KBM-7 (cell line): Measurements from ENCODE around the gene RHBG.
"Not testable (repeated sequence)": the region's sequence is repeated elsewhere in the genome, so short reads cannot be mapped to it uniquely, and the experiment has no call there.

Experiments used
- DNase-seq: peaks from one replicate; pipeline ENCODE4 v3.0.0-alpha.2; 2015
- in situ Hi-C: fragments of 300-500 bp; cut with MboI; formaldehyde crosslinking; loops from 2 replicates; pipeline ENCODE4 v1.14.3; 2020; ENCODE audit warnings: low sequenced_read_pairs, low pct_unique_long_range_greater_than_20kb, mixed read lengths

RHBG gene

DNA sequence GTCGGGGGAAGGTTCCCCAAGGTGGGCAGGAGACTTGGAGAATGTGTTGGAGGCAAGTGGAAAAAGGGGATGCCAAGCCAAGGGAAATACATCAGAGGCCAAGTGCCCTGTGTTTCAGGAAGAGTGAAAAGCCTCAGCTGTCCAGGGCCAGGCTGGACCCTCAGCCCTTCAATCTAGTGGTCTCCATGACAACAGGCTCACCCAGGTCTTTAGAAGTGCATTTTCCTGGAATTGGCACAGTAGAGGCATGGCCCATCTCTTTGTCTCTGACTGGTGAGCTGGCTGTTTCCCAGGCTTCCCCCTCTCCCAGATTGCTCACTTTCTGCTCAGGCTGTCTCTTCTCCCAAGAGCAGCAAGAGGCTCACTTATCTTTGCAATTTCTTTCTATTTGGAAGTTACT is 10.4 kb upstream of the RHBG start:
- no peak for DNase-seq

GRCh38 chr1:156359249-156359648 is 9.8 kb upstream of the RHBG start:
- in situ Hi-C loops = no loop called here
- no peak for DNase-seq

More for the DNA sequence above, 10.4 kb upstream of the RHBG start:
- in situ Hi-C loops = no loop called here

DNA sequence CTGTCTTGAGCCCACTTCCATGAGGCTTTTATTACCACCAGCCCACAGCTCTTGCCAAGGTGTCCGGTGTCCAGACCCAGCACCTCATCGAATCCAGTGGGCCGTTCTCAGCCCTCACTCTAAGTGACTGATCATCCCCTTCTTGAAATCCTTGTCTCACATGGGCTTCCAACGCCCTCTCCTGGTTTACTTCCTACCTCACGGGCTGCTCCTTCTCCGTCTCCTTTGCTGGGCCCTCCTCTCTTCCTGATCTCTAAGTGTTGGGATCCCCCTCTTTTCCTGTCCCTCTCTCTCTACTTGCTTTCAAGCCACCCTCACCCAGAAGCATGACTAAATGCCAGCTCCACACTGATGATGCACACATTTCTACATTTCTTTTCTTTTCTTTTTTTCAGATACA is 9.0 kb upstream of the RHBG start:
- in situ Hi-C loops = no loop called here
- no peak for DNase-seq

- DNase-seq = no peak
- in situ Hi-C loops = no loop called here
These were observed 8.5 kb upstream of the RHBG start for GRCh38 chr1:156360534-156360933.

DNA sequence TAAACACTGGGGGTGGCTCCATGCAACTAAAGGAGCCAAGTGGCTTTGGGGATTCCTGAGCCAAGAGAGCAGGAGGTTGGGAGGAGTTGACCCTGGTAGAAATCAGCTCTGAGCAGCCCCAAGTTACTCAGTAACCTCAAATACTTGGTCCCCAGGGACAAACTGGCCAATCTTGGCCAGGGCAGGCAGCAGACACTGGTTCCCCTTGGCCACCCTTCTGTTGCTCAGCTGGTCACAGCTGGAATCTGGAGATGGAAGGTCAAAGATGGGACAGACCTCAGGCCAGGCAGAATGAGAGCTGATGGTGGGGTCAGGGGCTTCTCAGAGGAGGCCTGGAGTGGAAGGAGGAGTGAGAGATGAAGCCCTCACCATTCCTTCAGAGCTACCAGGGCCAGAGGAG is 3.3 kb upstream of the RHBG start:
- no peak for DNase-seq
- in situ Hi-C loops = no loop called here

DNA sequence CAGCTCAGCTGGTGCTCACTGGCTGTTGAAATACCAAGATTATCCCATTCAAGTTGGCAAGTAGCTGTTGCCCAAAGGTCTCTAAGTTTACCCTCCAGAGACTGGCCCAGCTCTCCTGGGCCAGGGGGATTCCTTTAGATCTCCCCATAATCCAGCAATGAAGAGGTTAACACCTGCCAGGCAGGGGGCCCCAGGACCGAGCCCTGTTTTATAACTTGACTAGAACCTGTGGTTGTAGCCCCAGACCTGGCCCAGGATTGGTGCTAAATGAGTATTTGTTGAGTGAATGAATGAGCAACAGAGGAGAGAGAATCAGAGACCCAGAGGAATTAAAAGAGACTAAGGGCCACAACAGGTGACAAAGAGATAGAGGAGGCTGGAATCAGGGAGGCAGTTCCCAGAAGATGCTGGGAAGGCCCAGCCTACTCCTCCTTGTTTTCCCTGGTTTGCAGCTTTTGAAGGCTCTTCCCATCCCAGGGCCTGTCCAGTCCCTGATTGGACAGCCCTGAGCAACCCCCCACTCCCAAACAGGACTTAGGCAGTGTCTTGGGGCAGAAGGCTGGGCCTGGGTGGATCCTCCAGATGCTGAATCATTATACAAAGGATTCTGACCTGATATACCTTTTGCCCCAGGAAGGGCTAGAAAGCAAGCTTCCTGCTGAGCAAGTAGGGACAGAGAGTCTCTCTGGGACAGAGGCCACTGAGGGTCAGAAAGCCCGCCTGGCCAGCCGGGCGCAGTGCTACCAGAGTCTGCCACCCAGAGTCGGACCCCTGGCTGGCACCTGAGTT is 2.4 kb upstream of the RHBG start:
- no peak for DNase-seq
- in situ Hi-C loops = no loop called here

- DNase-seq = no peak
- in situ Hi-C loops = no loop called here
These were observed 1.4 kb upstream of the RHBG start for GRCh38 chr1:156367383-156368156.

DNA sequence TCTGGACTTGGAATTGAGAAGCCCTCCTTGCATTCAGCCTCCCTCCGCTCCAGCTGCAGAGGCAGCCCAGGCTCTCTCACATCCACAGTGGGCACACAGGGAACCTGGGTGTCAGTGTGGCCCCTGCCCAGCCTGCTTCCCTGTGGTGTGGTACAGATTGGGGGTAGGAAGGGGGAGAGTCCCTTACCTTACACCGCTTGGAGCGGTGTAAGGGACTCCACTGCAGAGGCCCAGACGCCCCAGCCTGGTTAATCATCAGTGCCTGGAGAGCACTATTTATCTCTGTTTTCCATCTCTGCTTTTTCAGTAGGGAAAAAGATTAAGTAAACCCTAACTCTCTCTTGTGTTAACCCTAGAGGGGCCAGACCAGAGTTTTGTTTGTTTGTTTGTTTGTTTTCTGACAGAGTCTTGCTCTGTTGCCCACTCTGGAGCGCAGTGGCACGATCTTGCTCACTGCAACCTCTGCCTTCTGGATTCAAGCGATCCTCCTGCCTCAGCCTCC is 803 bp upstream of the RHBG start:
- in situ Hi-C loops = no loop called here

DNA sequence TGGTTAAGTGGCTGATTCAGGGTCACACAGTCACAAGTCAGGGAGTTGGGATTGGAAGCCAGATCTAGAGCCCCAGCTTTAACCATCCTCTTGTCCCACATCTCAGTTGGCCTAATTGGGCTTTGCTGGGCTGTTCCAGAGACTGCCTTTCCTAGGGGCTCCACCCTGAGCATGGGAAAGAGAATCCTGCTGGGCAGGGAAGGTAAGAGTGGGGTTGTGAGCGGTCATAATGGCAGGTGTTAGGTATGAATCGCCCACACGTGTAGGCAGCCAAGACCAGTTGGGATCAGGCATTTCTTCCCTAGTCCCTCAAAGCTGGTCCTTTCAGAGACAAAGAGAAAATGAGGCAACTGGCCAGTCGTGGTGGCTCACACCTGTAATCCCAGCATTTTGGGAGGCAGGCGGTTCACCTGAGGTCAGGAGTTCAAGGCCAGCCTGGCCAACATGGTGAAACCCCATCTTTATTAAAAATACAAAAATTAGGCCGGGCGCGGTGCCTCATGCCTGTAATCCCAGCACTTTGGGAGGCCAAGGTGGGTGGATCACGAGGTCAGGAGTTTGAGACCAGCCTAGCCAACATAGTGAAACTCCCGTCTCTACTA is 775 bp downstream of the RHBG start:
- in situ Hi-C loops, DNase-seq: not testable (repeated sequence)

More for the DNA sequence above, 803 bp upstream of the RHBG start:
- DNase-seq = no peak

- DNase-seq = no peak
- in situ Hi-C loops = no loop called here
These were observed 2.7 kb downstream of the RHBG start for GRCh38 chr1:156371553-156372264.

DNA sequence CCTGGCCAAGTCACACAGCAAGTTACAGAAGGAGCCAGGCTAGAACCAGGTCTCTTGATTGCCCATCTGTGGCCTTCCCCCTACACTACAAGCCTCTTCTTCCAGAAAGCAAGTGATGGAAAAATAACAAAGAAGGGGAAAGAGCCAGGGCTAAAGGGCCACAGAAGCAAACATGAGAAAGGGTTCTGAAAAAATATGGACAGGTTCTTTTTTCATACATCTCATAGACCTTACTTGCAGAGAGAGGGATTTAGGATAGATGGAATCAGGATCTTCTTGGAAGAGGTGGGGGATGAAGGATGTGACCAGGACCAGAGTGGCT is 3.2 kb downstream of the RHBG start:
- DNase-seq = no peak
- in situ Hi-C loops = no loop called here

- DNase-seq = no peak
These were observed 3.9 kb downstream of the RHBG start for GRCh38 chr1:156372876-156373275.

DNA sequence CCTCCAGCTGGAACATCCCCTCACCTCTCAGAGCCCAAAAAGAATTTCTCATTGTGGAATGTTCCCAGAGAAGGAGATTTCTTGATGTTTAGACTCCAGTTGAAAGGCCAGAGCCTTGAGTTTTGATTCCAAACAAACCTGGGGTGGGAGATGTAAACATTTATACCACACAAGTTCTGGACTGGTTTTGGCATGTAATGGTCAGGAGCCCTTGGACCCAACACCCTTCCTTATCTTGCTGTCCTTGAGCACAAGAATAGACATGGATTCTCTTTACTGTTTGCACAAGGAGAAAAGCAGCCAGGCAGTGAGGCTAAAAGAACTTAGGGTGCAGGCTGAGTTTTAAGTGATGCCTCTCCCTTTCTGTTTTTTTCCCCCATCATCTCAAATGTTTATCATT is 4.5 kb downstream of the RHBG start:
- DNase-seq = no peak
- in situ Hi-C loops = no loop called here

More at GRCh38 chr1:156372876-156373275, 3.9 kb downstream of the RHBG start:
- in situ Hi-C loops = no loop called here

GRCh38 chr1:156376146-156376545 is 7.1 kb downstream of the RHBG start:
- in situ Hi-C loops = no loop called here
- DNase-seq = no peak

- in situ Hi-C loops = no loop called here
- no peak for DNase-seq
These were observed 8.2 kb downstream of the RHBG start for GRCh38 chr1:156376958-156377919.

DNA sequence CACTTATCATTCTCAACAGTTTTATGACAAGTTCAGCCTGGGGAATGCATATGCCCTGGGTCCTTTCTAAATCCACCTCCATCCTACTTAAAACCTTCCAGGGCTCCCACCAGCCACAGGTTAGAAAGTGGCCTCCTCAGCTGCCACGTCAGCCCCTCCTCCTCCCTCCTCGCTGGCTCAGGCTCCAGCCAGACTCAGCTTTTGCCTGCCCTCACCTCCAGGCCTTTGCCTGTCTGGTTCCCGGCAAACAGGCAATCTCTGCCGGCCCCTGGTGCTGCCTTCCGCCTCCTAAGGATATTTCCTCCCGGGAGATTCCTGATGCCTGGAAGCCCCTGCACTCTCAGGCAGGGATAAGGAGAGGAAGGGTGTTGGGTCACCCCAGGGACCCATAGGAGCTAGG is 9.5 kb downstream of the RHBG start:
- in situ Hi-C loops = no loop called here
- DNase-seq = no peak

- in situ Hi-C loops = loop anchor here (10.0 kb wide), 1 partner anchor 65 kb away; no protein-coding TSS in a partner anchor
- no peak for DNase-seq
These were observed 10.6 kb downstream of the RHBG start for GRCh38 chr1:156379420-156380165.

DNA sequence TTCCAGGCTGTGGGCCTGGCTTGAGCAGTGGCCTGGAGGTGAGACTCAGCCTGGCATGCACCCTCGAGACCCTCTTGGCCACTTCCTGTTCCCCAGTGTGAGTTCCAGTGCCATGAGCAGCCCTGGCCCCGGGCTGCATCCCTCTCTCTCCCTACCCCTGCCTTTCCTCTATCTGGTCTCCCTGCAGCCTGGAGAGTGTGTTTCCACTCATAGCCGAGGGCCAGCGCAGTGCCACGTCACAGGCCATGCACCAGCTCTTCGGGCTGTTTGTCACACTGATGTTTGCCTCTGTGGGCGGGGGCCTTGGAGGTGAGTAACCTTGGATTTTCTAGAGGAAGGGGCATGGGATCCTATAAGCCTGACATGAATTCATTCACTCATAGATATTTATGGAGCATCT is 13.6 kb downstream of the RHBG start:
- DNase-seq = no peak
- in situ Hi-C loops = loop anchor here (10.0 kb wide), 1 partner anchor 62 kb away; no protein-coding TSS in a partner anchor
